Neutrophil (primary cell): ENCODE data around the gene GPBP1L1.

Experiments used
- H3K27ac ChIP-seq: fragments of 200-600 bp; sonication (generic); 2 replicates; pipeline ENCODE4 v1.5.1; 2016; ENCODE audit warnings: mild to moderate bottlenecking, moderate library complexity
- H3K27me3 ChIP-seq: fragments of 200-600 bp; sonication (generic); 2 replicates; pipeline ENCODE4 v1.6.0; 2016; ENCODE audit warnings: mild to moderate bottlenecking
- H3K36me3 ChIP-seq: fragments of 200-600 bp; sonication (generic); 2 replicates; pipeline ENCODE4 v1.5.1; 2017
- H3K4me1 ChIP-seq, 2 experiments: fragments of 200-600 bp in 1 of 2; sonication (generic) in 1 of 2; 1 replicate in 1 of 2; 2 replicates in 1 of 2; pipeline versions ENCODE4 v1.5.1 to v1.6.1; 2013 to 2016; ENCODE audit warnings: low read depth in 1 of 2, low read length in 1 of 2, mild to moderate bottlenecking in 1 of 2, moderate library complexity in 1 of 2; ENCODE audit not compliant: control insufficient read depth in 1 of 2, insufficient read depth in 1 of 2
- H3K4me3 ChIP-seq, 2 experiments: fragments of 200-600 bp in 1 of 2; sonication (generic) in 1 of 2; 1 replicate in 1 of 2; 2 replicates in 1 of 2; pipeline ENCODE4 v1.5.1; 2013 to 2016; ENCODE audit warnings: low read depth in 1 of 2, low read length in 1 of 2, mild to moderate bottlenecking in 1 of 2, moderate library complexity in 1 of 2
- H3K9me3 ChIP-seq: fragments of 200-600 bp; sonication (generic); 2 replicates; pipeline ENCODE4 v1.5.1; 2016
- CTCF ChIP-seq: fragments of 200-600 bp; sonication (generic); IDR thresholded peaks from 2 replicates; pipeline ENCODE4 v1.5.1; 2016; ENCODE audit warnings: antibody characterized with exemption

GPBP1L1 gene

GRCh38 chr1:45643978-45644377, 42.4 kb downstream of the GPBP1L1 start:
- Histone ChIP-seq H3K27ac (no peak overlapping the region), H3K27me3 (no peaks in the 10 kb centered on the region)
- TF ChIP-seq CTCF: no peak

GRCh38 chr1:45643321-45643720, 43.0 kb downstream of the GPBP1L1 start:
- Histone ChIP-seq H3K27ac (no peak overlapping the region), H3K9me3 (no peaks in the 10 kb centered on the region), H3K27me3 (no peaks in the 10 kb centered on the region), H3K4me1 (peaks cover 5 to 8% of the 10 kb centered on the region in 2 experiments), H3K4me3 (no peak overlapping the region), H3K36me3 (peaks cover 58% of the 10 kb centered on the region)
- TF ChIP-seq CTCF: no peak

More at GRCh38 chr1:45643978-45644377, 42.4 kb downstream of the GPBP1L1 start:
- H3K36me3 ChIP-seq: peaks cover 58% of the 10 kb centered on the region
- no peak overlapping the region for H3K4me3 ChIP-seq
- no peaks in the 10 kb centered on the region for H3K9me3 ChIP-seq
- peaks cover 5 to 8% of the 10 kb centered on the region in 2 experiments for H3K4me1 ChIP-seq

GRCh38 chr1:45640293-45640692, 46.0 kb downstream of the GPBP1L1 start:
- Histone ChIP-seq H3K36me3 (peaks cover 79% of the 10 kb centered on the region), H3K27me3 (no peaks in the 10 kb centered on the region), H3K4me1 (no peaks in the 10 kb centered on the region), H3K27ac (no peak overlapping the region), H3K4me3 (no peak overlapping the region), H3K9me3 (no peaks in the 10 kb centered on the region)
- TF ChIP-seq CTCF: no peak

GRCh38 chr1:45635211-45635610, 51.1 kb downstream of the GPBP1L1 start:
- H3K4me3 ChIP-seq: no peak overlapping the region
- H3K4me1 ChIP-seq: no peaks in the 10 kb centered on the region
- H3K27ac ChIP-seq: no peak overlapping the region
- H3K36me3 ChIP-seq: peaks cover 98% of the 10 kb centered on the region
- no peak for TF ChIP-seq CTCF
- H3K9me3 ChIP-seq: no peaks in the 10 kb centered on the region
- no peaks in the 10 kb centered on the region for H3K27me3 ChIP-seq

- TF ChIP-seq CTCF: no peak
- peaks cover 99% of the 10 kb centered on the region for H3K36me3 ChIP-seq
- H3K9me3 ChIP-seq: no peaks in the 10 kb centered on the region
- no peaks in the 10 kb centered on the region for H3K27me3 ChIP-seq
- H3K4me3 ChIP-seq: no peak overlapping the region
- H3K27ac ChIP-seq: no peak overlapping the region
- no peaks in the 10 kb centered on the region for H3K4me1 ChIP-seq
These were observed 55.9 kb downstream of the GPBP1L1 start for GRCh38 chr1:45630429-45630828.

GRCh38 chr1:45629035-45629434, 57.3 kb downstream of the GPBP1L1 start:
- no peak overlapping the region for H3K4me3 ChIP-seq
- no peak for TF ChIP-seq CTCF
- H3K4me1 ChIP-seq: no peaks in the 10 kb centered on the region
- no peak overlapping the region for H3K27ac ChIP-seq
- peaks cover 96% of the 10 kb centered on the region for H3K36me3 ChIP-seq
- H3K27me3 ChIP-seq: no peaks in the 10 kb centered on the region
- H3K9me3 ChIP-seq: no peaks in the 10 kb centered on the region
